ENCODE results near the gene PDE4D.
"Not testable (repeated sequence)": the region's sequence is repeated elsewhere in the genome, so short reads cannot be mapped to it uniquely, and the experiment has no call there.

The PDE4D gene

GRCh38 chr5:59792983-59793585 is 100.4 kb downstream of the PDE4D start:
- H3K4me1 ChIP-seq (ENCODE audit: control insufficient read depth, insufficient read depth, low read length), result peaks cover 5% of the 10 kb centered on the region
- H3K4me3 ChIP-seq (ENCODE audit: low read depth, low read length), result no peak overlapping the region
- H3K9ac ChIP-seq (ENCODE audit: low read depth, low read length), result no peak overlapping the region
- H3K9me3 ChIP-seq (ENCODE audit: control insufficient read depth, insufficient read depth, low read length), result no peaks in the 10 kb centered on the region
- no peaks in the 10 kb centered on the region for H3K36me3 ChIP-seq (ENCODE audit: control insufficient read depth, insufficient read depth, low read length)
- H3K27me3 ChIP-seq (ENCODE audit: control insufficient read depth, insufficient read depth, low read length), result no peaks in the 10 kb centered on the region

GRCh38 chr5:59791617-59792016 is 101.9 kb downstream of the PDE4D start:
- peaks cover 5% of the 10 kb centered on the region for H3K4me1 ChIP-seq (ENCODE audit: control insufficient read depth, insufficient read depth, low read length)
- no peaks in the 10 kb centered on the region for H3K36me3 ChIP-seq (ENCODE audit: control insufficient read depth, insufficient read depth, low read length)
- no peaks in the 10 kb centered on the region for H3K9me3 ChIP-seq (ENCODE audit: control insufficient read depth, insufficient read depth, low read length)
- H3K4me3 ChIP-seq (ENCODE audit: low read depth, low read length), result no peak overlapping the region
- H3K9ac ChIP-seq (ENCODE audit: low read depth, low read length), result no peak overlapping the region
- H3K27me3 ChIP-seq (ENCODE audit: control insufficient read depth, insufficient read depth, low read length), result no peaks in the 10 kb centered on the region

- Histone ChIP-seq H3K27me3 (ENCODE audit: control insufficient read depth, insufficient read depth, low read length) (no peaks in the 10 kb centered on the region), H3K36me3 (ENCODE audit: control insufficient read depth, insufficient read depth, low read length) (no peaks in the 10 kb centered on the region), H3K4me1 (ENCODE audit: control insufficient read depth, insufficient read depth, low read length) (peaks cover 5% of the 10 kb centered on the region), H3K4me3 (ENCODE audit: low read depth, low read length) (no peak overlapping the region), H3K9ac (ENCODE audit: low read depth, low read length) (no peak overlapping the region), H3K9me3 (ENCODE audit: control insufficient read depth, insufficient read depth, low read length) (no peaks in the 10 kb centered on the region)
These were observed 102.6 kb downstream of the PDE4D start for GRCh38 chr5:59790776-59791475.

- no peak overlapping the region for H3K4me3 ChIP-seq (ENCODE audit: low read depth, low read length)
These were observed 103.2 kb downstream of the PDE4D start for GRCh38 chr5:59790376-59790775.

GRCh38 chr5:59789894-59790293 is 103.6 kb downstream of the PDE4D start:
- Histone ChIP-seq H3K9me3 (ENCODE audit: control insufficient read depth, insufficient read depth, low read length) (no peaks in the 10 kb centered on the region), H3K9ac (ENCODE audit: low read depth, low read length) (no peak overlapping the region), H3K27me3 (ENCODE audit: control insufficient read depth, insufficient read depth, low read length) (no peaks in the 10 kb centered on the region), H3K4me1 (ENCODE audit: control insufficient read depth, insufficient read depth, low read length) (peaks cover 5% of the 10 kb centered on the region), H3K36me3 (ENCODE audit: control insufficient read depth, insufficient read depth, low read length) (no peaks in the 10 kb centered on the region), H3K4me3 (ENCODE audit: low read depth, low read length) (no peak overlapping the region)

More at GRCh38 chr5:59790376-59790775, 103.2 kb downstream of the PDE4D start:
- Histone ChIP-seq H3K36me3 (ENCODE audit: control insufficient read depth, insufficient read depth, low read length) (no peaks in the 10 kb centered on the region), H3K4me1 (ENCODE audit: control insufficient read depth, insufficient read depth, low read length) (peaks cover 5% of the 10 kb centered on the region), H3K9me3 (ENCODE audit: control insufficient read depth, insufficient read depth, low read length) (no peaks in the 10 kb centered on the region), H3K9ac (ENCODE audit: low read depth, low read length) (no peak overlapping the region), H3K27me3 (ENCODE audit: control insufficient read depth, insufficient read depth, low read length) (no peaks in the 10 kb centered on the region)

- Histone ChIP-seq H3K9me3 (ENCODE audit: control insufficient read depth, insufficient read depth, low read length) (no peaks in the 10 kb centered on the region), H3K36me3 (ENCODE audit: control insufficient read depth, insufficient read depth, low read length) (no peaks in the 10 kb centered on the region), H3K27me3 (ENCODE audit: control insufficient read depth, insufficient read depth, low read length) (no peaks in the 10 kb centered on the region), H3K4me3 (ENCODE audit: low read depth, low read length) (no peak overlapping the region), H3K9ac (ENCODE audit: low read depth, low read length) (no peak overlapping the region), H3K4me1 (ENCODE audit: control insufficient read depth, insufficient read depth, low read length) (peaks cover 5% of the 10 kb centered on the region)
These were observed 104.3 kb downstream of the PDE4D start for GRCh38 chr5:59789197-59789596.

- Histone ChIP-seq H3K27me3 (ENCODE audit: control insufficient read depth, insufficient read depth, low read length) (no peaks in the 10 kb centered on the region), H3K36me3 (ENCODE audit: control insufficient read depth, insufficient read depth, low read length) (no peaks in the 10 kb centered on the region), H3K9me3 (ENCODE audit: control insufficient read depth, insufficient read depth, low read length) (no peaks in the 10 kb centered on the region), H3K4me1 (ENCODE audit: control insufficient read depth, insufficient read depth, low read length) (peaks cover 5% of the 10 kb centered on the region), H3K4me3 (ENCODE audit: low read depth, low read length) (no peak overlapping the region), H3K9ac (ENCODE audit: low read depth, low read length) (no peak overlapping the region)
These were observed 107.2 kb downstream of the PDE4D start for GRCh38 chr5:59786334-59786805.

- Histone ChIP-seq H3K4me3 (ENCODE audit: low read depth, low read length) (no peak overlapping the region), H3K4me1 (ENCODE audit: control insufficient read depth, insufficient read depth, low read length) (peaks cover 5% of the 10 kb centered on the region), H3K9ac (ENCODE audit: low read depth, low read length) (no peak overlapping the region), H3K27me3 (ENCODE audit: control insufficient read depth, insufficient read depth, low read length) (no peaks in the 10 kb centered on the region), H3K36me3 (ENCODE audit: control insufficient read depth, insufficient read depth, low read length) (no peaks in the 10 kb centered on the region), H3K9me3 (ENCODE audit: control insufficient read depth, insufficient read depth, low read length) (no peaks in the 10 kb centered on the region)
These were observed 107.7 kb downstream of the PDE4D start for GRCh38 chr5:59785676-59786333.

- not testable (repeated sequence) for H3K36me3 ChIP-seq (ENCODE audit: control insufficient read depth, insufficient read depth, low read length); H3K9ac ChIP-seq (ENCODE audit: low read depth, low read length); H3K9me3 ChIP-seq (ENCODE audit: control insufficient read depth, insufficient read depth, low read length); H3K4me3 ChIP-seq (ENCODE audit: low read depth, low read length); H3K27me3 ChIP-seq (ENCODE audit: control insufficient read depth, insufficient read depth, low read length); H3K4me1 ChIP-seq (ENCODE audit: control insufficient read depth, insufficient read depth, low read length)
These were observed 108.8 kb downstream of the PDE4D start for GRCh38 chr5:59784708-59785107.

- Histone ChIP-seq H3K36me3 (ENCODE audit: control insufficient read depth, insufficient read depth, low read length) (no peaks in the 10 kb centered on the region), H3K9me3 (ENCODE audit: control insufficient read depth, insufficient read depth, low read length) (no peaks in the 10 kb centered on the region), H3K27me3 (ENCODE audit: control insufficient read depth, insufficient read depth, low read length) (no peaks in the 10 kb centered on the region), H3K9ac (ENCODE audit: low read depth, low read length) (no peak overlapping the region), H3K4me3 (ENCODE audit: low read depth, low read length) (no peak overlapping the region), H3K4me1 (ENCODE audit: control insufficient read depth, insufficient read depth, low read length) (no peaks in the 10 kb centered on the region)
These were observed 110.3 kb downstream of the PDE4D start for GRCh38 chr5:59783264-59783663.

- no peaks in the 10 kb centered on the region for H3K36me3 ChIP-seq (ENCODE audit: control insufficient read depth, insufficient read depth, low read length)
- no peak overlapping the region for H3K4me3 ChIP-seq (ENCODE audit: low read depth, low read length)
- no peaks in the 10 kb centered on the region for H3K9me3 ChIP-seq (ENCODE audit: control insufficient read depth, insufficient read depth, low read length)
- H3K9ac ChIP-seq (ENCODE audit: low read depth, low read length), result no peak overlapping the region
- no peaks in the 10 kb centered on the region for H3K4me1 ChIP-seq (ENCODE audit: control insufficient read depth, insufficient read depth, low read length)
- H3K27me3 ChIP-seq (ENCODE audit: control insufficient read depth, insufficient read depth, low read length), result no peaks in the 10 kb centered on the region
These were observed 110.7 kb downstream of the PDE4D start for GRCh38 chr5:59782856-59783255.

GRCh38 chr5:59779453-59779852 is 114.1 kb downstream of the PDE4D start:
- Histone ChIP-seq H3K9ac (ENCODE audit: low read depth, low read length) (no peak overlapping the region), H3K4me3 (ENCODE audit: low read depth, low read length) (no peak overlapping the region), H3K36me3 (ENCODE audit: control insufficient read depth, insufficient read depth, low read length) (no peaks in the 10 kb centered on the region), H3K27me3 (ENCODE audit: control insufficient read depth, insufficient read depth, low read length) (no peaks in the 10 kb centered on the region), H3K9me3 (ENCODE audit: control insufficient read depth, insufficient read depth, low read length) (no peaks in the 10 kb centered on the region), H3K4me1 (ENCODE audit: control insufficient read depth, insufficient read depth, low read length) (no peaks in the 10 kb centered on the region)
